ENCODE data around the gene PPFIBP2.

PPFIBP2 gene

GRCh38 chr11:7591107-7591894 lies 77.5 kb downstream of the PPFIBP2 start:
- peaks cover 3% of the 10 kb centered on the region for H3K4me1 ChIP-seq (ENCODE audit: control insufficient read depth, insufficient read depth, low read length, poor library complexity, severe bottlenecking)
- no peak overlapping the region for H3K4me3 ChIP-seq (ENCODE audit: extremely low read depth, insufficient read depth, low read length, poor library complexity, severe bottlenecking)
- peaks cover 20% of the 10 kb centered on the region for H3K36me3 ChIP-seq (ENCODE audit: control insufficient read depth, insufficient read depth, low read length)
- H3K27ac ChIP-seq (ENCODE audit: low read depth, low read length, severe bottlenecking): no peak overlapping the region
- 96 to 100% methylated on average over 3 of the region's 6 CpGs for WGBS, 2 experiments (ENCODE audit: insufficient coverage in 2 of 2)
- no peaks in the 10 kb centered on the region for H3K9me3 ChIP-seq (ENCODE audit: control insufficient read depth, low read length)

DNA sequence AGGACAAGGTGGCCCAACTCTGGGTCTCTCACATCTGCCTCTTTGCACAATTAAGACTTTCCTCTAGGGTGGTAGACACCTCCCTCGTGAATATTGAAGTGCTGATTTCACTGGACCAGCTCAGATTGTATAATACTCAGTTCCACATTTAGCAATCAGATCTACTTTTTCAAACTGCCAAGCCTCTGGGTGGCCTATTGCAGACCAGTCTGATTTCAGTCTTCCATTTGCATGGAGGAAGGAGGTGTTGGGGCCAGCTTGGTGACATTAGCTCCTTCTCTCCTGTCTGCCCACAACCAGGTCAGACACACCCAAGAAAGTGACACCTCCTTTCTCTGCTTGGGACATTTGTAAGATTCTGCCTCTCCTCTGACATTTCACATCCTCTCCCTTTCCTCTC lies 78.2 kb downstream of the PPFIBP2 start:
- 89 to 100% methylated on average over 1 of the region's 1 CpG for WGBS, 2 experiments (ENCODE audit: insufficient coverage in 2 of 2)
- no peaks in the 10 kb centered on the region for H3K9me3 ChIP-seq (ENCODE audit: control insufficient read depth, low read length)
- peaks cover 3% of the 10 kb centered on the region for H3K4me1 ChIP-seq (ENCODE audit: control insufficient read depth, insufficient read depth, low read length, poor library complexity, severe bottlenecking)
- H3K4me3 ChIP-seq (ENCODE audit: extremely low read depth, insufficient read depth, low read length, poor library complexity, severe bottlenecking): no peak overlapping the region
- H3K36me3 ChIP-seq (ENCODE audit: control insufficient read depth, insufficient read depth, low read length): peaks cover 19% of the 10 kb centered on the region
- no peak overlapping the region for H3K27ac ChIP-seq (ENCODE audit: low read depth, low read length, severe bottlenecking)

DNA sequence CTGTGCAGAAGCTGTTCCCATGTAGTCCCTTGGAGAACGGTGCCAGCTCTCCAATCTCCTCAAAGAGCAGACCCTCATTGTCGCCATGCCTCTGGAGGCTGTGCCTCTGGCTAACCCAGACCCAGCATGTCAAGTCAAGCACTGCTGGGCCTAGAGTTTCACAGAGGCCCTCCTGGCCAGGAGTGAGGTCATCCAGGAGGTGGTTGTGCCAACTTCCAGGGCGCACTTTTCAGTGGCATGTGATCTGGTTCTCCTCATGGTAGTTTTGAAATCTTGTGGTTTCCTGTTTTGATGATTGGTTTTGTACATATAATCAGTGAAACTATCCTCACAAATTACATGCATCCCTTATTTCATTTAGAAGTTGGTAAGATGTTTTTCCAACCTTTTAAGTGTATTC lies 78.9 kb downstream of the PPFIBP2 start:
- Histone ChIP-seq H3K4me3 (ENCODE audit: extremely low read depth, insufficient read depth, low read length, poor library complexity, severe bottlenecking) (no peak overlapping the region), H3K27ac (ENCODE audit: low read depth, low read length, severe bottlenecking) (no peak overlapping the region), H3K9me3 (ENCODE audit: control insufficient read depth, low read length) (no peaks in the 10 kb centered on the region), H3K36me3 (ENCODE audit: control insufficient read depth, insufficient read depth, low read length) (peaks cover 22% of the 10 kb centered on the region), H3K4me1 (ENCODE audit: control insufficient read depth, insufficient read depth, low read length, poor library complexity, severe bottlenecking) (peaks cover 3% of the 10 kb centered on the region)
- WGBS, 2 experiments (ENCODE audit: insufficient coverage in 2 of 2): 96 to 100% methylated on average over 3 of the region's 3 CpGs

DNA sequence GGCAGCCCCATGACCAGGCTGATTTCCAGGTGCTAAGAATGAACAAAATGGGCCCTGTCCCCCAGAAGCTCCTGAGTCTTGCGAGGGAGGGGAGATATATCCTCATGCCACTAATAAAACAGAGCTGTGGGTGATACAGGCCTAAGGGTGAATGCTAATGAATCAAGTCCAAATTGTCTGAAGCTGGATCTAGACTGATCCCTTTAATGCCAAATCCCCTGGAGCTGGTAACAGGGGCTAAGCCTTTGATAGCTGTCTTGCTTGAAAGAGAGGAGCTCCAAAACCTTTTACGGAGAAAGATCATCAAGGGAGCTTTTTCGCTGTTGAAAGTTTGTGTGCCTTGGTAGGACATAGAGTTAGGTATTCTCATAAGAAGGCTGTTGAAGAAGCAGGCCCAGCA lies 79.7 kb downstream of the PPFIBP2 start:
- 92 to 100% methylated on average over 2 of the region's 3 CpGs for WGBS, 2 experiments (ENCODE audit: insufficient coverage in 2 of 2)
- H3K27ac ChIP-seq (ENCODE audit: low read depth, low read length, severe bottlenecking): no peak overlapping the region
- H3K9me3 ChIP-seq (ENCODE audit: control insufficient read depth, low read length): no peaks in the 10 kb centered on the region
- H3K36me3 ChIP-seq (ENCODE audit: control insufficient read depth, insufficient read depth, low read length): peaks cover 20% of the 10 kb centered on the region
- no peak overlapping the region for H3K4me3 ChIP-seq (ENCODE audit: extremely low read depth, insufficient read depth, low read length, poor library complexity, severe bottlenecking)
- H3K4me1 ChIP-seq (ENCODE audit: control insufficient read depth, insufficient read depth, low read length, poor library complexity, severe bottlenecking): peaks cover 3% of the 10 kb centered on the region

DNA sequence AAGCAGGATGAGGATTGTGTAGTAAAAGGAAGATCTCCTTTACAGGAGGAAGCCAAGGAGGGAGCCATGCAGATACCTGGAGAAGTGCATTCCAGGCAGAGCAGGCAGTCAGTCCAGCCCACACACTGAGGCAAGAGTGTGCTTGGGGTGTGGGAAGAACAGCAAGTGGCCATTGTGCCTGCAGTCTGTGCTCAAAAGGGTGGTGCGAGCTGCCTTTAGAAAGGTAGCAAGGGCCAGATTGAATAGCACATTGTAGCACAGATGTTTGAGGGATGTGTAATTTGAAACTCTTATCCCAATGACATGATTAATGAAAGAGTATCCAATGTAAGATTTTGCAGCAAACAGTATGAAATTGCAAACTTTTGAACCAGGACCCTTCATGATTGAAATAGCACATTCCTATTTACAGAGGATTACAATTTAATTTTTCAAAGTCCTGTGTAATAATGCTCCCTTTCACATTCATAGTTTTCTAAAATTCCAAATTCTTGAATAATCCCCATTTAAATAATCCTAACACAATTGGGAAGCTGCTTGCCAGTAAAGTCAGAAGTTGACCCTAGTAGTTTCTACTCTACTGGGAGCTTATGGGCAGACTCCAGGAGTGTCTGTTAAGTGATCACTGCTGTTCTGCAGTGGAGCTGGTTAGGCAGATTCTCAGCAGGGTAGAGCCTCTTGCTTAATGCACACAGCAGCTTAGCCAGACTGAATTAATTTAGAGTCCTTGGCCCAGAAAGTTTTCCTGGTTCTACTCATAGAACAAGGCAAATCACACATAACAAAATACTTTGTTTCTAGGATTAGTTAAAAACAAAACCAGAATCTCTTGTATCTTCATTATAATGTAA lies 81.4 kb downstream of the PPFIBP2 start:
- WGBS, 2 experiments (ENCODE audit: insufficient coverage in 2 of 2): 78 to 100% methylated on average over 1 of the region's 1 CpG
- no peak overlapping the region for H3K27ac ChIP-seq (ENCODE audit: low read depth, low read length, severe bottlenecking)
- H3K9me3 ChIP-seq (ENCODE audit: control insufficient read depth, low read length): no peaks in the 10 kb centered on the region
- H3K4me1 ChIP-seq (ENCODE audit: control insufficient read depth, insufficient read depth, low read length, poor library complexity, severe bottlenecking): peaks cover 19% of the 10 kb centered on the region
- peaks cover 15% of the 10 kb centered on the region for H3K36me3 ChIP-seq (ENCODE audit: control insufficient read depth, insufficient read depth, low read length)
- no peak overlapping the region for H3K4me3 ChIP-seq (ENCODE audit: extremely low read depth, insufficient read depth, low read length, poor library complexity, severe bottlenecking)

- WGBS, 2 experiments (ENCODE audit: insufficient coverage in 2 of 2): 100% methylated on average over 1 of the region's 2 CpGs; no CpG with 5 or more reads in 1 of the 2 experiments
- no peak overlapping the region for H3K27ac ChIP-seq (ENCODE audit: low read depth, low read length, severe bottlenecking)
These were observed 82.2 kb downstream of the PPFIBP2 start for GRCh38 chr11:7595951-7596350.

GRCh38 chr11:7596975-7597391 lies 83.2 kb downstream of the PPFIBP2 start:
- Histone ChIP-seq H3K4me3 (ENCODE audit: extremely low read depth, insufficient read depth, low read length, poor library complexity, severe bottlenecking) (no peak overlapping the region), H3K4me1 (ENCODE audit: control insufficient read depth, insufficient read depth, low read length, poor library complexity, severe bottlenecking) (peaks cover 30% of the 10 kb centered on the region), H3K36me3 (ENCODE audit: control insufficient read depth, insufficient read depth, low read length) (peaks cover 15% of the 10 kb centered on the region), H3K27ac (ENCODE audit: low read depth, low read length, severe bottlenecking) (no peak overlapping the region), H3K9me3 (ENCODE audit: control insufficient read depth, low read length) (no peaks in the 10 kb centered on the region)
- WGBS, 2 experiments (ENCODE audit: insufficient coverage in 2 of 2): 91 to 98% methylated on average over 4 to 5 of the region's 5 CpGs

More at GRCh38 chr11:7595951-7596350, 82.2 kb downstream of the PPFIBP2 start:
- Histone ChIP-seq H3K9me3 (ENCODE audit: control insufficient read depth, low read length) (no peaks in the 10 kb centered on the region), H3K36me3 (ENCODE audit: control insufficient read depth, insufficient read depth, low read length) (peaks cover 15% of the 10 kb centered on the region), H3K4me3 (ENCODE audit: extremely low read depth, insufficient read depth, low read length, poor library complexity, severe bottlenecking) (no peak overlapping the region), H3K4me1 (ENCODE audit: control insufficient read depth, insufficient read depth, low read length, poor library complexity, severe bottlenecking) (peaks cover 24% of the 10 kb centered on the region)

- Histone ChIP-seq H3K36me3 (ENCODE audit: control insufficient read depth, insufficient read depth, low read length) (peaks cover 15% of the 10 kb centered on the region), H3K27ac (ENCODE audit: low read depth, low read length, severe bottlenecking) (no peak overlapping the region), H3K4me1 (ENCODE audit: control insufficient read depth, insufficient read depth, low read length, poor library complexity, severe bottlenecking) (peaks cover 35% of the 10 kb centered on the region), H3K4me3 (ENCODE audit: extremely low read depth, insufficient read depth, low read length, poor library complexity, severe bottlenecking) (no peak overlapping the region), H3K9me3 (ENCODE audit: control insufficient read depth, low read length) (no peaks in the 10 kb centered on the region)
- 73 to 84% methylated on average over 6 to 8 of the region's 8 CpGs for WGBS, 2 experiments (ENCODE audit: insufficient coverage in 2 of 2)
These were observed 83.8 kb downstream of the PPFIBP2 start for GRCh38 chr11:7597620-7598019.

DNA sequence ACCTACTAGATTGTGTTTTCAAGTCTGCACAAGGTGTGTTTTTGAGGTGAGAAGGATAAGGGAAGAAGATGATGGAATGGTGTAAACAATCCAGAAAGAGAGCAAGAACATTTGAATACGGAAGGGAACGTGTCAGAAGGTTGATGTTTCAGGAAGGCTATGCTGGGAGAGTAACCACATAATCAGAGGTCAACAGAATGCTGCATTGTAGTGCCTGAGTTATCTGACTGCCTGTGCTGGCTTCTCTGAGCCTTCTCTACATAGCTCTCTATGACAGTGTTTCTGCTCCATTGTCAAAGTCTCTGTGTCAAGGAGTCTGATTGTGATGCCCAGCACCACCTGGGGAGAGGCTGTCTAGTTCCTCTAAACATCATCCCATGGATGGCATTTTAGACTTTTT lies 85.4 kb downstream of the PPFIBP2 start:
- Histone ChIP-seq H3K4me3 (ENCODE audit: extremely low read depth, insufficient read depth, low read length, poor library complexity, severe bottlenecking) (no peak overlapping the region), H3K9me3 (ENCODE audit: control insufficient read depth, low read length) (no peaks in the 10 kb centered on the region), H3K4me1 (ENCODE audit: control insufficient read depth, insufficient read depth, low read length, poor library complexity, severe bottlenecking) (peaks cover 51% of the 10 kb centered on the region), H3K27ac (ENCODE audit: low read depth, low read length, severe bottlenecking) (no peak overlapping the region), H3K36me3 (ENCODE audit: control insufficient read depth, insufficient read depth, low read length) (peaks cover 12% of the 10 kb centered on the region)
- 77% methylated on average over 2 of the region's 2 CpGs for WGBS, 2 experiments (ENCODE audit: insufficient coverage in 2 of 2)

DNA sequence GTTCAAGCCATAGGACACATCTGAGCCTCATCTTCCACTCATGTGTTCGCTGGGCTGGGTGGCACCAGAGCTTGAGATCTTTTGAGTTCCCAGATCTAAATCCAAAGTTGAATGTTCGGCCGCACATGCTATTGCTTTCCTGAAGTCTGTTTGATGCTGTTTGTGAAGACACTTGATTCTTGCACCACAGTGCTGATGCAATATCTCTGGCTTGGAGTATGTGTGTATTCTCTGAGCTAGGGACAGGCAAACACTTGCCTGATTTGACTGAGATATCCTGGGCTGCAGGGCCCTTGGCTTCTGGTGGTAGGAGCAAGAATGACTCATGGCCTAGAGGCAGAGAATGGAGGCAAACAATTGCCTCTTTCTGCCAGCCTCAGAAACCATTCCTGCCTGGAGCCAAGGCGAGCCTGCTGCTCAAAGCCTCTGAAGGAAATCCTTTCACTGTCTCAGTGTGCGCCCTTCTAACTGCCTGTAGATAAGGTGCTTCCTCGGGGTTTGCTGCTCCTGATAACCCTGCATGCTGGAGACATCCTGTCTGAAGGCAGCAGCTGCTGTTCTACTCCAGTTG lies 86.5 kb downstream of the PPFIBP2 start:
- H3K4me3 ChIP-seq (ENCODE audit: extremely low read depth, insufficient read depth, low read length, poor library complexity, severe bottlenecking): no peak overlapping the region
- H3K36me3 ChIP-seq (ENCODE audit: control insufficient read depth, insufficient read depth, low read length): peaks cover 16% of the 10 kb centered on the region
- H3K4me1 ChIP-seq (ENCODE audit: control insufficient read depth, insufficient read depth, low read length, poor library complexity, severe bottlenecking): peaks cover 62% of the 10 kb centered on the region
- H3K27ac ChIP-seq (ENCODE audit: low read depth, low read length, severe bottlenecking): peak overlapping the region; percentile 94
- H3K9me3 ChIP-seq (ENCODE audit: control insufficient read depth, low read length): no peaks in the 10 kb centered on the region
- 55 to 65% methylated on average over 6 of the region's 6 CpGs for WGBS, 2 experiments (ENCODE audit: insufficient coverage in 2 of 2)

All from mesodermal cell (in vitro differentiated cells).